Measurements from ENCODE around the gene P2RX7.

DNA sequence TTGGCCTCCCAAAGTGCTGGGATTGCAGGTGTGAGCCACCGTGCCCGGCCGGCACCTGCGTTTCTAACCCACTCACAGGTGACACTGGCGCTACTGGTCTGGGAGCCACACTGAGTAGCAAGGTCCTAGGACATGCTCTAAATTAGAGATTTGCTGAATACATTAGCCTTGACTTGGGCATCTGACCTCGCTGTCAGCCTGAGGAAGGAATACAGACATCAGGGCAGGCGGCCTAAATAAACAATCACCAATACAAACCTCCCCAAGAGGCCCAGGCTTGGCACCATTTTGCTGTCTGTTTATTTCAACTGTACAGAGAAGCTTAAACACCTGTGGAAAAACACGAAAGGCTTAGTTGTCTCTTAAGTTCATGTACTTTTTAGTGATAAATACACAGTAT lies 104.7 kb downstream of the P2RX7 start:
- no peak for TF ChIP-seq EZH2 (IDR thresholded peaks at IDR 0.05; ENCODE audit: low read length, unreplicated experiment)
- TF ChIP-seq CTCF (conservative IDR thresholded peaks at IDR 0.05; ENCODE audit: low read depth, low read length): no peak
- TF ChIP-seq EZH2phosphoT487 (IDR thresholded peaks at IDR 0.05; ENCODE audit: borderline replicate concordance, low read length): no peak

All from PC-3 (cell line).